ENCODE measurements around the gene MUC5B.
"Not testable (repeated sequence)": the region's sequence is repeated elsewhere in the genome, so short reads cannot be mapped to it uniquely, and the experiment has no call there.

DNA sequence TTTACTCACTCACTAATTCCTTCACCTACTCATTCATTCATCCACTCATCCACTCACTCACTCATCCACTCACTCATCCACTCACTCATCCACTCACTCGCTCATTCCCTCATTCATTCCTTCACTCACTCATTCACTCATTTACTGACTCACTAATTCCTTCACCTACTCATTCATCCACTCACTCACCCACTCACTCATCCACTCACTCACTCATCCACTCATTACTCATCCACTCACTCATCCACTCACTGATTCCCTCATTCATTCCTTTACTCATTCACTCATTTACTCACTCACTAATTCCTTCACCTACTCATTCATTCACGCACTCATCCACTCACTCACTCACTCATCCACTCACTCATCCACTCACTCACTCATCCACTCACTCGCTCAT is 49.5 kb upstream of the MUC5B start:
- TF ChIP-seq, protein P1, sequence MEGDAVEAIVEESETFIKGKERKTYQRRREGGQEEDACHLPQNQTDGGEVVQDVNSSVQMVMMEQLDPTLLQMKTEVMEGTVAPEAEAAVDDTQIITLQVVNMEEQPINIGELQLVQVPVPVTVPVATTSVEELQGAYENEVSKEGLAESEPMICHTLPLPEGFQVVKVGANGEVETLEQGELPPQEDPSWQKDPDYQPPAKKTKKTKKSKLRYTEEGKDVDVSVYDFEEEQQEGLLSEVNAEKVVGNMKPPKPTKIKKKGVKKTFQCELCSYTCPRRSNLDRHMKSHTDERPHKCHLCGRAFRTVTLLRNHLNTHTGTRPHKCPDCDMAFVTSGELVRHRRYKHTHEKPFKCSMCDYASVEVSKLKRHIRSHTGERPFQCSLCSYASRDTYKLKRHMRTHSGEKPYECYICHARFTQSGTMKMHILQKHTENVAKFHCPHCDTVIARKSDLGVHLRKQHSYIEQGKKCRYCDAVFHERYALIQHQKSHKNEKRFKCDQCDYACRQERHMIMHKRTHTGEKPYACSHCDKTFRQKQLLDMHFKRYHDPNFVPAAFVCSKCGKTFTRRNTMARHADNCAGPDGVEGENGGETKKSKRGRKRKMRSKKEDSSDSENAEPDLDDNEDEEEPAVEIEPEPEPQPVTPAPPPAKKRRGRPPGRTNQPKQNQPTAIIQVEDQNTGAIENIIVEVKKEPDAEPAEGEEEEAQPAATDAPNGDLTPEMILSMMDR (IDR thresholded peaks at IDR 0.05), result not testable (repeated sequence)
- not testable (repeated sequence) for TF ChIP-seq ZFX (IDR thresholded peaks at IDR 0.05; ENCODE audit: borderline replicate concordance)
